Panc1 (cell line): Measurements from ENCODE around the gene NPTX1. TPM values are rescaled to one million over a fixed set of nuclear protein-coding genes. Genes with fewer than 3 reads are reported as not detected.

ENCODE experiments used
- ATAC-seq: fragments of 200-7000 bp; cut with Tn5 transposase; 2 replicates; pipeline ENCODE4 v1.9.1; 2020; ENCODE audit warnings: mild to moderate bottlenecking, moderate library complexity
- BruUV-seq: library from RNA; stranded (reverse); fragments of 400-500 nt; replicated peaks from 2 replicates; lab custom pipeline; 2021; lab: Mats Ljungman, UMichigan
- CTCF ChIA-PET: fragments of 300-600 bp; sonication (Branson Sonifier 250); formaldehyde crosslinking; loops from one replicate; lab custom pipeline; 2022; ENCODE audit warnings: antibody characterized with exemption; lab: Charles Lee
- POLR2A ChIA-PET: fragments of 300-600 bp; sonication (Branson Sonifier 250); formaldehyde crosslinking; loops from one replicate; lab custom pipeline; 2022; ENCODE audit warnings: antibody characterized with exemption; lab: Charles Lee
- DNase-seq: peaks from one replicate; pipeline ENCODE4 v3.0.0-alpha.2; 2010; ENCODE audit warnings: low read depth, low spot score
- H3K27ac ChIP-seq: 2 replicates; pipeline ENCODE4 v1.5.1; 2011; ENCODE audit warnings: mild to moderate bottlenecking, low read length, inconsistent platforms
- H3K27me3 ChIP-seq: fragments of 200-500 bp; sonication (Bioruptor generic); 2 replicates; pipeline ENCODE4 v1.6.0; 2014; ENCODE audit warnings: low read length, inconsistent platforms; ENCODE audit not compliant: control insufficient read depth, insufficient read depth
- H3K36me3 ChIP-seq: fragments of 200-500 bp; sonication (Bioruptor generic); 2 replicates; pipeline ENCODE4 v1.5.1; 2014; ENCODE audit warnings: inconsistent platforms, mild to moderate bottlenecking, low read length, moderate library complexity; ENCODE audit not compliant: control insufficient read depth, insufficient read depth
- H3K4me1 ChIP-seq: 2 replicates; pipeline ENCODE4 v1.5.1; 2011; ENCODE audit warnings: inconsistent platforms, mild to moderate bottlenecking, low read length, moderate library complexity; ENCODE audit not compliant: control insufficient read depth, insufficient read depth
- H3K4me3 ChIP-seq, 2 experiments: 2 replicates each; pipeline ENCODE4 v1.5.1; 2011 to 2012; ENCODE audit warnings: low read depth in 2 of 2, low read length in 2 of 2, mild to moderate bottlenecking in 2 of 2, inconsistent platforms in 1 of 2, moderate library complexity in 1 of 2
- H3K9me3 ChIP-seq: fragments of 200-500 bp; sonication (Bioruptor generic); 2 replicates; pipeline ENCODE4 v1.5.1; 2014; ENCODE audit warnings: low read depth, mild to moderate bottlenecking, inconsistent platforms, low read length, moderate library complexity; ENCODE audit not compliant: control insufficient read depth, insufficient read depth
- CTCF ChIP-seq: fragments of 450-650 bp; IDR thresholded peaks from 2 replicates; pipeline ENCODE4 v1.5.1; 2017; ENCODE audit warnings: mild to moderate bottlenecking
- POLR2AphosphoS5 ChIP-seq: IDR thresholded peaks from 2 replicates; pipeline ENCODE4 v1.6.1; 2012; ENCODE audit warnings: mild to moderate bottlenecking, low read depth, low read length, moderate library complexity
- REST ChIP-seq, 2 experiments: IDR thresholded peaks; 2 replicates each; pipeline ENCODE4 v1.6.1; 2011 to 2012; ENCODE audit warnings: low read depth in 2 of 2, control low read depth in 1 of 2, low read length in 1 of 2, mild to moderate bottlenecking in 1 of 2, moderate library complexity in 1 of 2; ENCODE audit not compliant: insufficient read depth in 1 of 2
- SIN3A ChIP-seq: IDR thresholded peaks from 2 replicates; pipeline ENCODE4 v1.6.1; 2012; ENCODE audit warnings: low read depth, mild to moderate bottlenecking, low read length, moderate library complexity, borderline replicate concordance; ENCODE audit not compliant: insufficient read depth
- TCF7L2 ChIP-seq: IDR thresholded peaks from 2 replicates; pipeline ENCODE4 v1.6.1; 2011; ENCODE audit warnings: mild to moderate bottlenecking, low read depth, low read length, inconsistent platforms
- in situ Hi-C: cut with HindIII; loops from 2 replicates; pipeline ENCODE4 v1.10.0; 2016; ENCODE audit warnings: low sequenced_read_pairs, low pct_unique_long_range_greater_than_20kb
- intact Hi-C: fragments of 100-400 bp; cut with micrococcal nuclease; formaldehyde crosslinking; loops from one replicate; pipeline ENCODE4 v1.10.0; 2022; ENCODE audit not compliant: unreplicated experiment
- total RNA-seq: library from RNA; stranded (reverse); gene quantifications from one replicate; pipeline ENCODE4 v1.2.1, GENCODE V29; 2021; ENCODE audit not compliant: unreplicated experiment

Gene NPTX1
- total RNA-seq, 1 experiment from 2014 or later: 1.1 TPM

- intact Hi-C loops: no loop called here
- no peak for ATAC-seq
Observed at GRCh38 chr17:80433916-80434666, 42.3 kb downstream of the NPTX1 start.

GRCh38 chr17:80432961-80433550 is 43.4 kb downstream of the NPTX1 start:
- H3K27me3 ChIP-seq: no peaks in the 10 kb centered on the region
- in situ Hi-C loops: no loop called here
- CTCF ChIA-PET: interaction anchor here (0.7 kb wide), 1 partner anchor 141 kb away, joined by 3 read pairs; no protein-coding TSS in a partner anchor
- no peak overlapping the region for H3K27ac ChIP-seq
- intact Hi-C loops: no loop called here
- ATAC-seq: no peak
- no peaks in the 10 kb centered on the region for H3K36me3 ChIP-seq
- DNase-seq: no peak
- POLR2A ChIA-PET: no interaction called here
- H3K4me3 ChIP-seq: no peak overlapping the region
- H3K4me1 ChIP-seq: no peaks in the 10 kb centered on the region
- BruUV-seq: no TSS peak
- H3K9me3 ChIP-seq: no peaks in the 10 kb centered on the region
- TF ChIP-seq SIN3A: no peak
- TF ChIP-seq CTCF: no peak
- TF ChIP-seq POLR2AphosphoS5: no peak
- TF ChIP-seq REST (IDR thresholded peaks at IDR 0.05; ENCODE audit: insufficient read depth in 1 of 2, low read depth in 2 of 2, low read length in 1 of 2): no peak

More at GRCh38 chr17:80433916-80434666, 42.3 kb downstream of the NPTX1 start:
- H3K9me3 ChIP-seq: no peaks in the 10 kb centered on the region
- no peak for DNase-seq
- H3K27ac ChIP-seq: no peak overlapping the region
- in situ Hi-C loops: no loop called here
- POLR2A ChIA-PET: no interaction called here
- no peak overlapping the region for H3K4me3 ChIP-seq
- CTCF ChIA-PET: no interaction called here
- H3K27me3 ChIP-seq: no peaks in the 10 kb centered on the region
- H3K4me1 ChIP-seq: no peaks in the 10 kb centered on the region
- H3K36me3 ChIP-seq: no peaks in the 10 kb centered on the region
- TF ChIP-seq SIN3A (no peak), CTCF (no peak), REST (IDR thresholded peaks at IDR 0.05; ENCODE audit: insufficient read depth in 1 of 2, low read depth in 2 of 2, low read length in 1 of 2) (no peak), TCF7L2 (no peak), POLR2AphosphoS5 (no peak)
- BruUV-seq: no TSS peak
